CD4-positive, alpha-beta T cell treated with Interleukin-15 for 4 hours (primary cell): ENCODE results near the gene SOX6.

Experiments used
- DNase-seq: peaks from one replicate; pipeline ENCODE4 v3.0.0-alpha.2; 2020; ENCODE audit warnings: low spot score

Gene SOX6

GRCh38 chr11:16317712-16318111 is 38.6 kb downstream of the SOX6 start:
- no peak for DNase-seq

- DNase-seq = no peak
These were observed 42.5 kb downstream of the SOX6 start for GRCh38 chr11:16313846-16314245.

- DNase-seq = no peak
These were observed 44.0 kb downstream of the SOX6 start for GRCh38 chr11:16312233-16312765.

- no peak for DNase-seq
These were observed 44.5 kb downstream of the SOX6 start for GRCh38 chr11:16311831-16312230.

GRCh38 chr11:16310943-16311342 is 45.4 kb downstream of the SOX6 start:
- no peak for DNase-seq

- DNase-seq = no peak
These were observed 47.1 kb downstream of the SOX6 start for GRCh38 chr11:16309226-16309625.

- no peak for DNase-seq
These were observed 54.9 kb downstream of the SOX6 start for GRCh38 chr11:16301462-16301861.

- DNase-seq = no peak
These were observed 56.2 kb downstream of the SOX6 start for GRCh38 chr11:16299884-16300782.

- DNase-seq = no peak
These were observed 57.0 kb downstream of the SOX6 start for GRCh38 chr11:16299390-16299789.

- DNase-seq = no peak
These were observed 59.0 kb downstream of the SOX6 start for GRCh38 chr11:16297332-16297731.

- DNase-seq = no peak
These were observed 60.1 kb downstream of the SOX6 start for GRCh38 chr11:16296273-16296672.

- no peak for DNase-seq
These were observed 60.8 kb downstream of the SOX6 start for GRCh38 chr11:16295592-16295991.

GRCh38 chr11:16293204-16293681 is 63.1 kb downstream of the SOX6 start:
- DNase-seq = no peak

GRCh38 chr11:16292167-16292859 is 64.0 kb downstream of the SOX6 start:
- DNase-seq = no peak

GRCh38 chr11:16291729-16292128 is 64.6 kb downstream of the SOX6 start:
- no peak for DNase-seq

- no peak for DNase-seq
These were observed 66.8 kb downstream of the SOX6 start for GRCh38 chr11:16289541-16289940.

GRCh38 chr11:16287630-16288280 is 68.6 kb downstream of the SOX6 start:
- DNase-seq = no peak

GRCh38 chr11:16286095-16286494 is 70.3 kb downstream of the SOX6 start:
- DNase-seq = no peak

GRCh38 chr11:16280256-16280682 is 76.1 kb downstream of the SOX6 start:
- no peak for DNase-seq

GRCh38 chr11:16279524-16279923 is 76.8 kb downstream of the SOX6 start:
- DNase-seq = no peak

GRCh38 chr11:16278979-16279378 is 77.4 kb downstream of the SOX6 start:
- no peak for DNase-seq

- DNase-seq = no peak
These were observed 78.1 kb downstream of the SOX6 start for GRCh38 chr11:16278273-16278672.
